ENCODE data around the gene IZUMO1R. TPM values are rescaled to one million over a fixed set of nuclear protein-coding genes. Genes with fewer than 3 reads are reported as not detected.

IZUMO1R gene
- total and polyA plus RNA-seq, 7 donors: not detected

Other genes starting within 250 kb of the IZUMO1R start
- 10 to 100 TPM in 3 of 4 donors, 1 to 10 TPM in 1; 9.2 to 87.2 (median 23.7) TPM for gene PANX1, start 175.7 kb upstream of the IZUMO1R start, total RNA-seq
- 10 to 100 TPM; 14.3 to 45.7 (median 41.9) TPM for gene PANX1, start 175.7 kb upstream of the IZUMO1R start, polyA plus RNA-seq
- gene GPR83, start 96.8 kb downstream of the IZUMO1R start, total RNA-seq: under 1 TPM in 3 of 4 donors, not detected in 1; 0.06 to 0.40 (median 0.11) TPM
- under 1 TPM; 0.05 to 0.25 (median 0.13) TPM for gene GPR83, start 96.8 kb downstream of the IZUMO1R start, polyA plus RNA-seq
- gene MRE11, start 189.3 kb downstream of the IZUMO1R start, total RNA-seq: 1 to 10 TPM; 6.4 to 8.3 (median 8.1) TPM
- 1 to 10 TPM; 1.9 to 9.0 (median 3.0) TPM for gene MRE11, start 189.3 kb downstream of the IZUMO1R start, polyA plus RNA-seq
- gene ANKRD49, start 189.4 kb downstream of the IZUMO1R start, total RNA-seq: 10 to 100 TPM in 1 of 4 donors, 1 to 10 TPM in 3; 5.4 to 13.7 (median 5.7) TPM
- gene ANKRD49, start 189.4 kb downstream of the IZUMO1R start, polyA plus RNA-seq: 10 to 100 TPM in 2 of 3 donors, 1 to 10 TPM in 1; 9.7 to 37.9 (median 12.3) TPM
- not detected for gene C11orf97, start 207.9 kb downstream of the IZUMO1R start, total RNA-seq
- gene C11orf97, start 207.9 kb downstream of the IZUMO1R start, polyA plus RNA-seq: under 1 TPM in 1 of 3 donors, not detected in 2; 0.06 TPM
- gene FUT4, start 239.3 kb downstream of the IZUMO1R start, total RNA-seq: 1 to 10 TPM; 1.1 to 2.2 (median 1.4) TPM
- 1 to 10 TPM in 2 of 3 donors, under 1 TPM in 1; 0.37 to 1.9 (median 1.1) TPM for gene FUT4, start 239.3 kb downstream of the IZUMO1R start, polyA plus RNA-seq